Airway epithelial cell (primary cell): Measurements from ENCODE around the gene PRPF8. TPM values are rescaled to one million over a fixed set of nuclear protein-coding genes. Genes with fewer than 3 reads are reported as not detected.

Experiments used
- total RNA-seq: library from RNA; depleted of rRNA; stranded (reverse); fragments of >200 nt; gene quantifications from 2 replicates; pipeline ENCODE4 v1.2.3, GENCODE V29; 2015

The PRPF8 gene
- total RNA-seq, result 97.9 and 173 TPM in 2 replicates

GRCh38 chr17:1684378-1685189 is at the start of gene PRPF8:
Gene PRPF8 (minus strand): TSS chr17:1684867. CDS start chr17:1684571, 296 bp downstream.

GRCh38 chr17:1724351-1724868 is 39.7 kb upstream of the PRPF8 start, which contains the start of gene WDR81:
Gene WDR81 (plus strand): TSS chr17:1724704. CDS start chr17:1724960, 256 bp downstream.

GRCh38 chr17:1709971-1710806 is 25.5 kb upstream of the PRPF8 start, which contains the start of gene TLCD2:
Gene TLCD2 (minus strand): TSS chr17:1710377. CDS start chr17:1710242, 135 bp downstream.

GRCh38 chr17:1649844-1650501 is 34.7 kb downstream of the PRPF8 start, which contains the start of gene RILP:
Gene RILP (minus strand): TSS chr17:1649866. CDS start chr17:1649804, 62 bp downstream.

GRCh38 chr17:1645207-1646171 is 39.2 kb downstream of the PRPF8 start, which contains the start of gene SCARF1:
Gene SCARF1 (minus strand): TSS chr17:1645732. CDS start chr17:1645697, 35 bp downstream.

GRCh38 chr17:1627982-1628855 is 56.4 kb downstream of the PRPF8 start, which contains the start of gene SLC43A2:
Gene SLC43A2 (minus strand): TSS chr17:1628834. CDS start chr17:1627874, 960 bp downstream.

Other genes with a start within 250 kb of the PRPF8 start
- 55.0 and 71.3 TPM in 2 replicates for gene CRK, start 228.6 kb downstream of the PRPF8 start, total RNA-seq
- gene MYO1C, start 192.2 kb downstream of the PRPF8 start, total RNA-seq, result 65.6 and 85.6 TPM in 2 replicates
- gene INPP5K, start 168.3 kb downstream of the PRPF8 start, total RNA-seq, result 13.4 and 19.7 TPM in 2 replicates
- 19.7 and 29.5 TPM in 2 replicates for gene PITPNA, start 122.1 kb downstream of the PRPF8 start, total RNA-seq
- 20.9 and 25.4 TPM in 2 replicates for gene SLC43A2, start 56.0 kb downstream of the PRPF8 start, total RNA-seq
- gene SCARF1, start 39.1 kb downstream of the PRPF8 start, total RNA-seq, result 0.07 TPM in 1 of 2 replicates, not detected in the other
- gene RILP, start 35.0 kb downstream of the PRPF8 start, total RNA-seq, result 9.5 and 11.1 TPM in 2 replicates
- 2.7 and 5.0 TPM in 2 replicates for gene TLCD2, start 25.5 kb upstream of the PRPF8 start, total RNA-seq
- gene WDR81, start 39.8 kb upstream of the PRPF8 start, total RNA-seq, result 9.7 and 12.2 TPM in 2 replicates
- 1.6 and 1.9 TPM in 2 replicates for gene SERPINF2, start 58.0 kb upstream of the PRPF8 start, total RNA-seq
- 81.1 and 93.3 TPM in 2 replicates for gene SERPINF1, start 77.2 kb upstream of the PRPF8 start, total RNA-seq
- gene SMYD4, start 145.0 kb upstream of the PRPF8 start, total RNA-seq, result 5.3 and 6.6 TPM in 2 replicates
- gene RPA1, start 145.1 kb upstream of the PRPF8 start, total RNA-seq, result 28.3 and 34.5 TPM in 2 replicates